Measurements from ENCODE around the gene CEP112. TPM values are rescaled to one million over a fixed set of nuclear protein-coding genes. Genes with fewer than 3 reads are reported as not detected.
"Not testable (repeated sequence)": the region's sequence is repeated elsewhere in the genome, so short reads cannot be mapped to it uniquely, and the experiment has no call there.

The CEP112 gene
- total and polyA plus RNA-seq, 2 donors (not counting 1 experiment from before 2014, with no cell fraction given) = 5.4 to 6.4 TPM

DNA sequence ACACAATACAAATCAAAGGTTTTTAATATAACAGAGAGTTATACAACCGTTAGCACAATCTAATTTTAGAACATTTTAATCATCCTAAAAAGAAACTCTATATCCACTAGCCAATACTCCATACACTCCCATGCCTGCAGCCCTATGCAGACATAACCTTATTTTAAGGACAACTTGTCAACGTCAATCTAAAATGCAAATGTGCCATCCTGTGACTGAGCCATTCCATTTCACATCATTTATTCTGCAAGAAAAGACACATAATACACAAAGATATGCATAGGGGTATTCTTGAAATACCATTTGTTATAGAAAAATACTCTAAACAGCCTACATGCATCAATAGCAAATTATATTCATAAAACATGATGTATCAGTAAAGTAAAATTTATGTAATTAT lies 106.7 kb downstream of the CEP112 start:
- H3K79me2 ChIP-seq (ENCODE audit: control insufficient read depth, insufficient read depth, low read length) = no peaks in the 10 kb centered on the region
- no peaks in the 10 kb centered on the region for H3K36me3 ChIP-seq (ENCODE audit: control insufficient read depth, insufficient read depth, low read length)
- H3K4me3 ChIP-seq (replicated peaks in 1 of 4; ENCODE audit: control extremely low read depth in 1 of 4, insufficient read depth in 1 of 4, low read depth in 3 of 4, low read length in 4 of 4) = no peak overlapping the region
- H3K4me2 ChIP-seq (ENCODE audit: extremely low read depth, insufficient read depth, low read length) = no peak overlapping the region
- no peak overlapping the region for H3K27ac ChIP-seq (ENCODE audit: insufficient read depth, low read length)
- DNase-seq (ENCODE audit: low read depth in 2 of 2) = no peak
- H3K9ac ChIP-seq (ENCODE audit: insufficient read depth, low read length) = no peak overlapping the region
- TF ChIP-seq, protein P1, sequence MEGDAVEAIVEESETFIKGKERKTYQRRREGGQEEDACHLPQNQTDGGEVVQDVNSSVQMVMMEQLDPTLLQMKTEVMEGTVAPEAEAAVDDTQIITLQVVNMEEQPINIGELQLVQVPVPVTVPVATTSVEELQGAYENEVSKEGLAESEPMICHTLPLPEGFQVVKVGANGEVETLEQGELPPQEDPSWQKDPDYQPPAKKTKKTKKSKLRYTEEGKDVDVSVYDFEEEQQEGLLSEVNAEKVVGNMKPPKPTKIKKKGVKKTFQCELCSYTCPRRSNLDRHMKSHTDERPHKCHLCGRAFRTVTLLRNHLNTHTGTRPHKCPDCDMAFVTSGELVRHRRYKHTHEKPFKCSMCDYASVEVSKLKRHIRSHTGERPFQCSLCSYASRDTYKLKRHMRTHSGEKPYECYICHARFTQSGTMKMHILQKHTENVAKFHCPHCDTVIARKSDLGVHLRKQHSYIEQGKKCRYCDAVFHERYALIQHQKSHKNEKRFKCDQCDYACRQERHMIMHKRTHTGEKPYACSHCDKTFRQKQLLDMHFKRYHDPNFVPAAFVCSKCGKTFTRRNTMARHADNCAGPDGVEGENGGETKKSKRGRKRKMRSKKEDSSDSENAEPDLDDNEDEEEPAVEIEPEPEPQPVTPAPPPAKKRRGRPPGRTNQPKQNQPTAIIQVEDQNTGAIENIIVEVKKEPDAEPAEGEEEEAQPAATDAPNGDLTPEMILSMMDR (conservative IDR thresholded peaks at IDR 0.05 in 1 of 2, IDR thresholded peaks at IDR 0.05 in 1 of 2; ENCODE audit: low read depth in 1 of 2, low read length in 2 of 2) = no peak
- TF ChIP-seq EZH2 (IDR thresholded peaks at IDR 0.05; ENCODE audit: low read length, missing control alignments) = no peak
- H2AFZ ChIP-seq (ENCODE audit: low read length) = no peak overlapping the region
- no peaks in the 10 kb centered on the region for H3K9me3 ChIP-seq (ENCODE audit: control insufficient read depth, insufficient read depth, low read depth, low read length)
- no peaks in the 10 kb centered on the region for H3K4me1 ChIP-seq (ENCODE audit: control insufficient read depth, extremely low read depth, insufficient read depth, low read length)
- H4K20me1 ChIP-seq (ENCODE audit: control insufficient read depth, extremely low read depth, insufficient read depth, low read length) = no peaks in the 10 kb centered on the region
- no peaks in the 10 kb centered on the region for H3K27me3 ChIP-seq (ENCODE audit: control insufficient read depth, insufficient read depth, low read length)

DNA sequence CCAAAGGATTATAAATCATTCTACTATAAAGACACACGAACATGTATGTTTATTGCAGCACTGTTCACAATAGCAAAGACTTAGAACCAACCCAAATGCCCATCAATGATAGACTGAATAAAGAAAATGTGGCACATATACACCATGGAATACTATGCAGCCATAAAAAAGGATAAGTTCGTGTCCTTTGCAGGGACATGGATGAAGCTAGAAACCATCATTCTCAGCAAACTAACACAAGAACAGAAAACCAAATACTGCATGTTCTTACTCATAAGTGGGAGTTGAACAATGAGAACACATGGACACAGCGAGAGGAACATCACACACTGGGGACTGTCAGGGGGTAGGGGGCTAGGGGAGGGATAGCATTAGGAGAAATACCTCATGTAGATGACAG lies 111.3 kb downstream of the CEP112 start:
- H3K4me2 ChIP-seq (ENCODE audit: extremely low read depth, insufficient read depth, low read length); H3K9me3 ChIP-seq (ENCODE audit: control insufficient read depth, insufficient read depth, low read depth, low read length); H3K4me3 ChIP-seq (replicated peaks in 1 of 4; ENCODE audit: control extremely low read depth in 1 of 4, insufficient read depth in 1 of 4, low read depth in 3 of 4, low read length in 4 of 4); H3K79me2 ChIP-seq (ENCODE audit: control insufficient read depth, insufficient read depth, low read length); H3K9ac ChIP-seq (ENCODE audit: insufficient read depth, low read length); H3K4me1 ChIP-seq (ENCODE audit: control insufficient read depth, extremely low read depth, insufficient read depth, low read length); H3K36me3 ChIP-seq (ENCODE audit: control insufficient read depth, insufficient read depth, low read length); H3K27ac ChIP-seq (ENCODE audit: insufficient read depth, low read length); H3K27me3 ChIP-seq (ENCODE audit: control insufficient read depth, insufficient read depth, low read length); H2AFZ ChIP-seq (ENCODE audit: low read length); H4K20me1 ChIP-seq (ENCODE audit: control insufficient read depth, extremely low read depth, insufficient read depth, low read length); DNase-seq (ENCODE audit: low read depth in 2 of 2): not testable (repeated sequence)

DNA sequence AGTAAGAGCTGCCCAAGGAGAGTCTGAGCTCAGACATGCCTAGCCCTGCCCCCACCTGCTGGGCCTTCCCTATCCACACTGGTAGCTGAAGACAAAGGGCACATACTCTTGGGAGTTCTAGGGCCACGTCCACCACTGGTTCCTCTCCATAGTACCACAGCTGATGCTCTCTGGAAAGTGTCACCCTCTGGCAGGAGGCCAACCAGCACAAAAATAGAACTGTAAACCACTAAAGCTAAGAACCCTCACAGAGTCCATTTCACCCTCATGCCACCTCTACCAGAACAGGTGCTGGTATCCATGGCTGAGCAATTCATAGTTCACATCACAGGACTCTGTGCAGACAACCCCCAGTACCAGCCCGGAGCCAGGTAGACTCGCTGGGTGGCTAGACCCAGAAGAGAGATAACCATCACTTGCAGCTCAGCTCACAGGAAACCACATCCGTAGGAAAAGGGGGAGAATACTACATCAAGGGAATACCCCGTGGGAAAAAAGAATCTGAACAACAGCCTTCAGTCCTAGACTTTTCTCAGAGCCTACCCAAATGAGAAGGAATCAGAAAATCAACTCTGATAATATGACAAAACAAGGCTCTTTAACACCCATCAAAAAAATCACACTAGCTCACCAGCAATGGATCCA lies 115.3 kb downstream of the CEP112 start:
- no peaks in the 10 kb centered on the region for H3K9me3 ChIP-seq (ENCODE audit: control insufficient read depth, insufficient read depth, low read depth, low read length)
- H3K4me2 ChIP-seq (ENCODE audit: extremely low read depth, insufficient read depth, low read length) = no peak overlapping the region
- no peaks in the 10 kb centered on the region for H3K4me1 ChIP-seq (ENCODE audit: control insufficient read depth, extremely low read depth, insufficient read depth, low read length)
- no peak for TF ChIP-seq EZH2 (IDR thresholded peaks at IDR 0.05; ENCODE audit: low read length, missing control alignments)
- TF ChIP-seq, protein P1 (conservative IDR thresholded peaks at IDR 0.05 in 1 of 2, IDR thresholded peaks at IDR 0.05 in 1 of 2; ENCODE audit: low read depth in 1 of 2, low read length in 2 of 2) = no peak
- H3K79me2 ChIP-seq (ENCODE audit: control insufficient read depth, insufficient read depth, low read length) = no peaks in the 10 kb centered on the region
- no peak overlapping the region for H3K9ac ChIP-seq (ENCODE audit: insufficient read depth, low read length)
- H3K27me3 ChIP-seq (ENCODE audit: control insufficient read depth, insufficient read depth, low read length) = no peaks in the 10 kb centered on the region
- no peaks in the 10 kb centered on the region for H3K36me3 ChIP-seq (ENCODE audit: control insufficient read depth, insufficient read depth, low read length)
- DNase-seq (ENCODE audit: low read depth in 2 of 2) = no peak
- no peaks in the 10 kb centered on the region for H4K20me1 ChIP-seq (ENCODE audit: control insufficient read depth, extremely low read depth, insufficient read depth, low read length)
- H2AFZ ChIP-seq (ENCODE audit: low read length) = no peak overlapping the region
- H3K27ac ChIP-seq (ENCODE audit: insufficient read depth, low read length) = no peak overlapping the region
- H3K4me3 ChIP-seq (replicated peaks in 1 of 4; ENCODE audit: control extremely low read depth in 1 of 4, insufficient read depth in 1 of 4, low read depth in 3 of 4, low read length in 4 of 4) = no peak overlapping the region

All from fibroblast of lung (primary cell).